ENCODE measurements around the gene FLCN. TPM values are rescaled to one million over a fixed set of nuclear protein-coding genes. Genes with fewer than 3 reads are reported as not detected.

FLCN gene
- total and polyA plus RNA-seq, 2 donors (not counting 1 experiment from before 2014, with no cell fraction given), result 16.4 to 68.5 TPM

- no peaks in the 10 kb centered on the region for H3K9me3 ChIP-seq (ENCODE audit: control insufficient read depth, insufficient read depth, low read depth, low read length)
- H2AFZ ChIP-seq (ENCODE audit: low read length), result no peak overlapping the region
- peaks cover 6% of the 10 kb centered on the region for H3K4me1 ChIP-seq (ENCODE audit: control insufficient read depth, extremely low read depth, insufficient read depth, low read length)
- no peaks in the 10 kb centered on the region for H3K27me3 ChIP-seq (ENCODE audit: control insufficient read depth, insufficient read depth, low read length)
- H3K9ac ChIP-seq (ENCODE audit: insufficient read depth, low read length), result no peak overlapping the region
- H3K27ac ChIP-seq (ENCODE audit: insufficient read depth, low read length), result no peak overlapping the region
- H3K36me3 ChIP-seq (ENCODE audit: control insufficient read depth, insufficient read depth, low read length), result peaks cover 6% of the 10 kb centered on the region
- TF ChIP-seq EZH2 (IDR thresholded peaks at IDR 0.05; ENCODE audit: low read length, missing control alignments), result no peak
- no peak for TF ChIP-seq CTCF (conservative IDR thresholded peaks at IDR 0.05 in 1 of 2, IDR thresholded peaks at IDR 0.05 in 1 of 2; ENCODE audit: low read depth in 1 of 2, low read length in 2 of 2)
- H4K20me1 ChIP-seq (ENCODE audit: control insufficient read depth, extremely low read depth, insufficient read depth, low read length), result no peaks in the 10 kb centered on the region
- peaks cover 9% of the 10 kb centered on the region for H3K79me2 ChIP-seq (ENCODE audit: control insufficient read depth, insufficient read depth, low read length)
- H3K4me3 ChIP-seq (replicated peaks in 1 of 4; ENCODE audit: control extremely low read depth in 1 of 4, insufficient read depth in 1 of 4, low read depth in 3 of 4, low read length in 4 of 4), result no peak overlapping the region
- H3K4me2 ChIP-seq (ENCODE audit: extremely low read depth, insufficient read depth, low read length), result no peak overlapping the region
- no peak for DNase-seq (ENCODE audit: low read depth in 2 of 2)
These were observed 29.0 kb downstream of the FLCN start for GRCh38 chr17:17207998-17208397.

GRCh38 chr17:17206913-17207335 lies 30.0 kb downstream of the FLCN start:
- peaks cover 9% of the 10 kb centered on the region for H3K79me2 ChIP-seq (ENCODE audit: control insufficient read depth, insufficient read depth, low read length)
- peak overlapping the region; percentile 69 for H3K4me2 ChIP-seq (ENCODE audit: extremely low read depth, insufficient read depth, low read length)
- peaks cover 6% of the 10 kb centered on the region for H3K4me1 ChIP-seq (ENCODE audit: control insufficient read depth, extremely low read depth, insufficient read depth, low read length)
- H3K27ac ChIP-seq (ENCODE audit: insufficient read depth, low read length), result peak overlapping the region; percentile 17
- H3K36me3 ChIP-seq (ENCODE audit: control insufficient read depth, insufficient read depth, low read length), result peaks cover 3% of the 10 kb centered on the region
- H3K9ac ChIP-seq (ENCODE audit: insufficient read depth, low read length), result peak overlapping the region; percentile 26
- peak overlapping the region; percentile 38 for H2AFZ ChIP-seq (ENCODE audit: low read length)
- DNase-seq (ENCODE audit: low read depth in 2 of 2), result no peak
- no peak overlapping the region for H3K4me3 ChIP-seq (replicated peaks in 1 of 4; ENCODE audit: control extremely low read depth in 1 of 4, insufficient read depth in 1 of 4, low read depth in 3 of 4, low read length in 4 of 4)
- H3K9me3 ChIP-seq (ENCODE audit: control insufficient read depth, insufficient read depth, low read depth, low read length), result no peaks in the 10 kb centered on the region
- no peaks in the 10 kb centered on the region for H3K27me3 ChIP-seq (ENCODE audit: control insufficient read depth, insufficient read depth, low read length)
- TF ChIP-seq CTCF (conservative IDR thresholded peaks at IDR 0.05 in 1 of 2, IDR thresholded peaks at IDR 0.05 in 1 of 2; ENCODE audit: low read depth in 1 of 2, low read length in 2 of 2), result no peak
- TF ChIP-seq EZH2 (IDR thresholded peaks at IDR 0.05; ENCODE audit: low read length, missing control alignments), result no peak
- no peaks in the 10 kb centered on the region for H4K20me1 ChIP-seq (ENCODE audit: control insufficient read depth, extremely low read depth, insufficient read depth, low read length)

GRCh38 chr17:17206124-17206912 lies 30.6 kb downstream of the FLCN start, which contains the start of gene PLD6:
Gene PLD6, minus strand, starts transcription at chr17:17206333. Its CDS starts 47 bp downstream, at chr17:17206286.
- Histone ChIP-seq H3K9me3 (ENCODE audit: control insufficient read depth, insufficient read depth, low read depth, low read length) (no peaks in the 10 kb centered on the region), H3K4me1 (ENCODE audit: control insufficient read depth, extremely low read depth, insufficient read depth, low read length) (peaks cover 7% of the 10 kb centered on the region), H4K20me1 (ENCODE audit: control insufficient read depth, extremely low read depth, insufficient read depth, low read length) (no peaks in the 10 kb centered on the region), H3K79me2 (ENCODE audit: control insufficient read depth, insufficient read depth, low read length) (peaks cover 9% of the 10 kb centered on the region), H3K4me3 (replicated peaks in 1 of 4; ENCODE audit: control extremely low read depth in 1 of 4, insufficient read depth in 1 of 4, low read depth in 3 of 4, low read length in 4 of 4) (peak within 1 kb of the TSS; percentile 50 to 61 (median 58)), H2AFZ (ENCODE audit: low read length) (peak within 1 kb of the TSS; percentile 38), H3K9ac (ENCODE audit: insufficient read depth, low read length) (peak within 1 kb of the TSS; percentile 62), H3K27ac (ENCODE audit: insufficient read depth, low read length) (peak within 1 kb of the TSS; percentile 17), H3K36me3 (ENCODE audit: control insufficient read depth, insufficient read depth, low read length) (peaks cover 2% of the 10 kb centered on the region), H3K4me2 (ENCODE audit: extremely low read depth, insufficient read depth, low read length) (peak within 1 kb of the TSS; percentile 90), H3K27me3 (ENCODE audit: control insufficient read depth, insufficient read depth, low read length) (no peaks in the 10 kb centered on the region)
- peak; percentile 52 to 71 for DNase-seq (ENCODE audit: low read depth in 2 of 2)
- TF ChIP-seq CTCF (conservative IDR thresholded peaks at IDR 0.05 in 1 of 2, IDR thresholded peaks at IDR 0.05 in 1 of 2; ENCODE audit: low read depth in 1 of 2, low read length in 2 of 2), result no peak
- no peak for TF ChIP-seq EZH2 (IDR thresholded peaks at IDR 0.05; ENCODE audit: low read length, missing control alignments)
